Mucosa of descending colon (tissue), 3 donors: ENCODE measurements around the gene SLC25A24. TPM values are rescaled to one million over a fixed set of nuclear protein-coding genes. Genes with fewer than 3 reads are reported as not detected.
"Not testable (repeated sequence)": the region's sequence is repeated elsewhere in the genome, so short reads cannot be mapped to it uniquely, and the experiment has no call there.

Experiments
- ATAC-seq: fragments of 200-7000 bp; cut with Tn5 transposase; one replicate; pipeline ENCODE4 v1.9.1; 2020; ENCODE audit warnings: mild to moderate bottlenecking, moderate library complexity
- DNase-seq, 3 donors: peaks; one replicate each; pipeline ENCODE4 v3.0.0-alpha.2; 2020
- H3K36me3 ChIP-seq: fragments of 200-600 bp; one replicate; pipeline ENCODE4 v1.8.0; 2021; ENCODE audit warnings: low read depth, mild to moderate bottlenecking
- H3K4me1 ChIP-seq: fragments of 200-600 bp; one replicate; pipeline ENCODE4 v1.8.0; 2021; ENCODE audit warnings: low read depth, mild to moderate bottlenecking
- H3K4me3 ChIP-seq: fragments of 200-600 bp; one replicate; pipeline ENCODE4 v1.8.0; 2021; ENCODE audit warnings: mild to moderate bottlenecking
- H3K9me3 ChIP-seq: fragments of 200-600 bp; one replicate; pipeline ENCODE4 v1.8.0; 2021; ENCODE audit warnings: mild to moderate bottlenecking
- intact Hi-C, 2 donors: fragments of 100-400 bp; cut with DNase I in 1 of 2; cut with micrococcal nuclease in 1 of 2; formaldehyde crosslinking; loops; one replicate each; pipeline versions ENCODE4 v1.11.0 to v1.11.1; 2022; cut with DNase I, micrococcal nuclease
- total RNA-seq, 3 donors: library from RNA; stranded (reverse); fragmentation: NEBNext Ultra II Directional in 2 of 3; extraction: Animal tissue kit (Norgen Biotek cat#: 25700) in 2 of 3; gene quantifications; one replicate each; pipeline versions ENCODE4 v1.2.1 to v1.2.4, GENCODE V29; 2021 to 2023
- TF ChIP-seq, protein P1 (sequence below): fragments of 200-600 bp; IDR thresholded peaks from one replicate; pipeline ENCODE4 v1.8.0; 2022; ENCODE audit warnings: antibody characterized with exemption, mild to moderate bottlenecking
- donor health status: DM: no; HTN: no; CAD: no; lungs with moderate emphysema.
- donor health status: DM: no; HTN: no; CAD: no.
- donor health status: DM: no; HTN: yes; CAD: no.

The SLC25A24 gene
- total RNA-seq, 3 donors from 2014 or later = 38.1 to 81.2 (median 66.7) TPM

- Histone ChIP-seq H3K9me3 (no peaks in the 10 kb centered on the region), H3K36me3 (peaks cover under 1% of the 10 kb centered on the region), H3K4me1 (no peaks in the 10 kb centered on the region), H3K4me3 (no peak overlapping the region)
- TF ChIP-seq, protein P1, sequence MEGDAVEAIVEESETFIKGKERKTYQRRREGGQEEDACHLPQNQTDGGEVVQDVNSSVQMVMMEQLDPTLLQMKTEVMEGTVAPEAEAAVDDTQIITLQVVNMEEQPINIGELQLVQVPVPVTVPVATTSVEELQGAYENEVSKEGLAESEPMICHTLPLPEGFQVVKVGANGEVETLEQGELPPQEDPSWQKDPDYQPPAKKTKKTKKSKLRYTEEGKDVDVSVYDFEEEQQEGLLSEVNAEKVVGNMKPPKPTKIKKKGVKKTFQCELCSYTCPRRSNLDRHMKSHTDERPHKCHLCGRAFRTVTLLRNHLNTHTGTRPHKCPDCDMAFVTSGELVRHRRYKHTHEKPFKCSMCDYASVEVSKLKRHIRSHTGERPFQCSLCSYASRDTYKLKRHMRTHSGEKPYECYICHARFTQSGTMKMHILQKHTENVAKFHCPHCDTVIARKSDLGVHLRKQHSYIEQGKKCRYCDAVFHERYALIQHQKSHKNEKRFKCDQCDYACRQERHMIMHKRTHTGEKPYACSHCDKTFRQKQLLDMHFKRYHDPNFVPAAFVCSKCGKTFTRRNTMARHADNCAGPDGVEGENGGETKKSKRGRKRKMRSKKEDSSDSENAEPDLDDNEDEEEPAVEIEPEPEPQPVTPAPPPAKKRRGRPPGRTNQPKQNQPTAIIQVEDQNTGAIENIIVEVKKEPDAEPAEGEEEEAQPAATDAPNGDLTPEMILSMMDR = no peak
- no peak for DNase-seq
- ATAC-seq = no peak
- intact Hi-C loops = no loop called here
Measured at GRCh38 chr1:108142773-108143394, 57.3 kb downstream of the SLC25A24 start.

DNA sequence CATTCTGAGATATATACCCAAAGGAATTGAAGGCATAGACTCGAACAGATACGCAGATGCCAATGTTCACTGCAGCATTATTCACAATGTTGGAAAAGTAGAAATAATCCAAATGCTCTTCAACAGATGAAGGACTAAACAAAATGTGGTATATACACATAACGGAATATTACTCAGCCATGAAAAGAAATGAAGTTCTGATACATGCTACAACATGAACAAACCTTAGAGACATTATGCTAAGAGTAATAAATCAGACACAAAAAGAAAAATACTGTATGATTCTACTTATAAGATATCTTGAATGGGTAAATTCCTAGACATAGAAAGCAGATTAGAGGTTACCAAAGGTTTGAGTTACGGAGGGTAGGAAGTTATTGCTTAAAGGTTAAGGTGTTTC is 57.9 kb downstream of the SLC25A24 start:
- intact Hi-C loops = no loop called here
- H3K36me3 ChIP-seq = no peaks in the 10 kb centered on the region
- H3K9me3 ChIP-seq = no peaks in the 10 kb centered on the region
- TF ChIP-seq, protein P1 = no peak
- no peaks in the 10 kb centered on the region for H3K4me1 ChIP-seq
- no peak for ATAC-seq
- H3K4me3 ChIP-seq = no peak overlapping the region
- no peak for DNase-seq

DNA sequence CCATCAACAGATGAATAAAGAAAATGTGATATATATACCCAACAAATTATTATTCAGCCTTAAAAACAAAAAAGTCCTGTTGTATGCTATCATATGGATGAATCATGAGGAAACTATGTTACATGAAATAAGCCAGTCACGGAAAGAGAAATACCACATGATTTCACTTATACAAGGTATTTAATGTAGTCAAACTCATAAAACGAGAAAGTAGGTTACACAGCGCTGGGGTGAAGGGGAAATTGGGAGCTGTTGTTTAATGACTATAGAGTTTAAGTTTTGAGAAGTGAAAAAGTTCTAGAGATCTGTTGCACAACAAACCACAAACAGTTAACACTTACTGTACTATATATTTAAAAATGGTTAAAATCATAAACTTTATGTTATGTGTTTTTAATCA is 58.5 kb downstream of the SLC25A24 start:
- TF ChIP-seq, protein P1 = no peak
- intact Hi-C loops = no loop called here
- no peak for DNase-seq
- ATAC-seq = no peak
- Histone ChIP-seq H3K4me3 (no peak overlapping the region), H3K9me3 (no peaks in the 10 kb centered on the region), H3K4me1 (no peaks in the 10 kb centered on the region), H3K36me3 (no peaks in the 10 kb centered on the region)

GRCh38 chr1:108140936-108141335 is 59.2 kb downstream of the SLC25A24 start:
- no peaks in the 10 kb centered on the region for H3K4me1 ChIP-seq
- TF ChIP-seq, protein P1 = no peak
- no peaks in the 10 kb centered on the region for H3K9me3 ChIP-seq
- DNase-seq (no peak), ATAC-seq (no peak)
- no peak overlapping the region for H3K4me3 ChIP-seq
- H3K36me3 ChIP-seq = no peaks in the 10 kb centered on the region
- intact Hi-C loops = no loop called here

- TF ChIP-seq, protein P1 = no peak
- no peak for ATAC-seq
- no peaks in the 10 kb centered on the region for H3K4me1 ChIP-seq
- H3K4me3 ChIP-seq = no peak overlapping the region
- H3K36me3 ChIP-seq = no peaks in the 10 kb centered on the region
- intact Hi-C loops = no loop called here
- no peaks in the 10 kb centered on the region for H3K9me3 ChIP-seq
- no peak for DNase-seq
Measured at GRCh38 chr1:108140177-108140576, 60.0 kb downstream of the SLC25A24 start.

DNA sequence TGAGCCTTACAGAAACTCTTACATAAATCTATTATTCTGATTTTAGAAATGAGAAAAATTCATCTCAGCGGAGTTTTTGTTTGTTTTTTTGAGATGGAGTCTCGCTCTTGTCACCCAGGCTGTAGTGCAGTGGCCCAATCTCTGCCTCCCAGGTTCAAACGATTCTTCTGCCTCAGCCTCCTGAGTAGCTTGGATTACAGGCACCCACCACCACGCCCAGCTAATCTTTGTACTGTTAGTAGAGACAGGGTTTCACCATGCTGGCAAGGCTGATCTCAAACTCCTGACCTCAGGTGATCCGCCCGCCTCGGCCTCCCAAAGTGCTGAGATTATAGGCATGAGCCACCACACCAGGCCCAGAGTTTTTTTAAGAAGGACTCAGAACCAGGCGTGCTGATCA is 60.6 kb downstream of the SLC25A24 start:
- ATAC-seq, H3K36me3 ChIP-seq, H3K4me1 ChIP-seq, DNase-seq, H3K9me3 ChIP-seq, intact Hi-C loops, H3K4me3 ChIP-seq: not testable (repeated sequence)

GRCh38 chr1:108133148-108133547 is 67.0 kb downstream of the SLC25A24 start:
- DNase-seq, H3K36me3 ChIP-seq, H3K4me1 ChIP-seq, ATAC-seq, H3K4me3 ChIP-seq, H3K9me3 ChIP-seq: not testable (repeated sequence)
- intact Hi-C loops = loop anchor here in 1 of 2 donors (5.0 kb wide), 1 partner anchor 361 kb away; no protein-coding TSS in a partner anchor

DNA sequence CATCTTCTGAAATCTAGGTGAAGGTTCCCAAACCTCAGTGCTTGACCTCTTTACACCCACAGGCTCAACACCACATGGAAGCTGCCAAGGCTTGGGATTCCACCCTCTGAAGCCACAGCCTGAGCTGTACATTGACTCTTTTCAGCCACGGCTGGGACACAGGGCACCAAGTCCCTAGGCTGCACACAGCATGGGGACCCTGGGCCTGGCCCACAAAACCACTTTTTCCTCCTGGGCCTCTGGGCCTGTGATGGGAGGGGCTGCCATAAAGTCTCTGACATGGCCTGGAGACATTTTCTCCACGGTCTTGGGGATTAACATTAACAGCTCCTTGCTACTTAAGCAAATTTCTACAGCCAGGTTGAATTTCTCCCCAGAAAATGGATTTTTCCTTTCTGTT is 67.8 kb downstream of the SLC25A24 start:
- H3K4me1 ChIP-seq, ATAC-seq, DNase-seq, H3K9me3 ChIP-seq, H3K4me3 ChIP-seq, H3K36me3 ChIP-seq: not testable (repeated sequence)
- intact Hi-C loops = loop anchor here in 1 of 2 donors (5.0 kb wide), 1 partner anchor 360 kb away; no protein-coding TSS in a partner anchor

GRCh38 chr1:108131281-108131680 is 68.9 kb downstream of the SLC25A24 start:
- not testable (repeated sequence) for H3K9me3 ChIP-seq, ATAC-seq, H3K4me1 ChIP-seq, H3K36me3 ChIP-seq, H3K4me3 ChIP-seq, DNase-seq
- intact Hi-C loops = loop anchor here in 1 of 2 donors (5.0 kb wide), 1 partner anchor 359 kb away; no protein-coding TSS in a partner anchor
